Measurements from ENCODE around the gene TUBB4A. TPM values are rescaled to one million over a fixed set of nuclear protein-coding genes. Genes with fewer than 3 reads are reported as not detected.

The TUBB4A gene
- total RNA-seq, 1 experiment from 2014 or later = 20.3 TPM

DNA sequence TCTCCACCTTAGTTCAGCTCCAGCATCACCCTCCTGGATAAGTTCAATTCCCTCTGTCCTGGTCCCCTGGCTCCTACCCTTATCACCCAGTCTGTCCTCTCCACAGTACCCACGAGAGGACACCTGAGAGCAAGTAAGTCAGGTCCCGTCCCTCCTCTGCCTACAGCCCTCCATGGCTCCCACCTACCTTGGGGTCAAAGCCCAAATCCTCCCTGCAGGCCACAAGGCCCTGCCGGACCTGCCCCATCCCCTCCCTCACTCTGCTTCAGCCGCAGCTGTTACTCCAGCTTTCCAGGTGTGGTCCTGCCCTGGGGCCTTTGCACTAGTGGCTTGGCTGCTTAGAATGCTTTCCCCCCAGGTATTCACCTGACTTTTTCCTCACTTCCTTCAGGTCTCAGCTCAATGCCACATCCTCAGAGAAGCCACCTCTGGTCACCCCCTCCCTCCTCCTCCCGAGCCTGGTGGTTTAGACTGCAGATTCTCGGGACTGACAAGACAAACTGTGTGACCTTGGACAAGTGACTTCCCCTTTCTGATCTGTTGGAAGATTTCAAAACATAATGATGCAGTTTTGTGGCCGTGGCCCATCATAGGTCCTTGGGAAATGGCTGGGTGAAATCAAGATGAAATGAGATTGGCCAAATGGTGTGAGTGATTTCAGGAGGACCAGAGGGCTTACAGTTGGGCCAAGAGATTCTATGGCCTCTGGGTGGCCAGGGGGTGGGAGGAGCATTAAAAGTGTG is 3.6 kb downstream of the TUBB4A start:
- H4K5ac ChIP-seq (ENCODE audit: insufficient read length, low read depth, low read length) = no peak overlapping the region
- H3K36me3 Mint-ChIP-seq (ENCODE audit: insufficient read depth in 1 of 3, low read depth in 3 of 3) = peaks cover 0 to 24% (median 4%) of the 10 kb centered on the region in 3 experiments
- peaks cover 9% of the 10 kb centered on the region for H3K23me2 ChIP-seq (ENCODE audit: insufficient read length, low read depth, low read length, poor library complexity, severe bottlenecking)
- H3K27ac ChIP-seq (ENCODE audit: insufficient read length, low read depth, low read length) = no peak overlapping the region
- H2BK12ac ChIP-seq (ENCODE audit: insufficient read length, low read depth, low read length) = no peak overlapping the region
- no peak overlapping the region for H4K91ac ChIP-seq (ENCODE audit: insufficient read length, low read depth, low read length)
- H3K27me3 Mint-ChIP-seq (ENCODE audit: low read depth) = peaks cover 25% of the 10 kb centered on the region
- H4K8ac ChIP-seq (replicated peaks; ENCODE audit: insufficient read length, low read depth, low read length) = no peak overlapping the region
- WGBS (ENCODE audit: extremely low coverage, insufficient read length, low lambda C conversion rate) = no CpG with 5 or more reads among the region's 7 CpGs
- H3K4me1 Mint-ChIP-seq = peaks cover 7 to 9% of the 10 kb centered on the region in 2 experiments
- H2BK120ac ChIP-seq (ENCODE audit: low read depth, low read length, poor library complexity, severe bottlenecking) = no peak overlapping the region
- no peak for DNase-seq
- no peak overlapping the region for H3K4ac ChIP-seq (ENCODE audit: low read depth, low read length)
- no peaks in the 10 kb centered on the region for H3K4me1 ChIP-seq (ENCODE audit: insufficient read depth, low read length)
- no peaks in the 10 kb centered on the region for H3K9me3 Mint-ChIP-seq
- no peaks in the 10 kb centered on the region for H3K79me1 ChIP-seq (ENCODE audit: insufficient read depth, low read depth, low read length, poor library complexity, severe bottlenecking)
- H3K23ac ChIP-seq (ENCODE audit: insufficient read length, low read depth, low read length) = no peak overlapping the region
- H4K20me1 ChIP-seq (ENCODE audit: control insufficient read depth, insufficient read depth, insufficient read length) = no peaks in the 10 kb centered on the region
- H3K27ac Mint-ChIP-seq = no peak overlapping the region; a peak in 2 of 7 replicates
- no peak overlapping the region for H2BK15ac ChIP-seq (ENCODE audit: low read depth, low read length)
- H3K14ac ChIP-seq (ENCODE audit: insufficient read depth, low read length) = no peak overlapping the region
- H2BK20ac ChIP-seq (ENCODE audit: low read depth, low read length, poor library complexity, severe bottlenecking) = no peak overlapping the region
- no peak overlapping the region for H2BK5ac ChIP-seq (ENCODE audit: insufficient read length, low read length)
- H3K9me3 ChIP-seq (ENCODE audit: control insufficient read depth, low read depth, low read length) = no peaks in the 10 kb centered on the region
- no peak overlapping the region for H2AK5ac ChIP-seq (ENCODE audit: insufficient read length, low read length)
- H3K56ac ChIP-seq (ENCODE audit: insufficient read length, low read depth, low read length) = no peak overlapping the region
- no peak overlapping the region for H2AFZ ChIP-seq (ENCODE audit: low read length)
- H3K27me3 ChIP-seq (ENCODE audit: insufficient read depth, low read length) = no peaks in the 10 kb centered on the region
- H3K79me2 ChIP-seq (ENCODE audit: insufficient read depth, low read length) = no peaks in the 10 kb centered on the region
- H3K4me3 Mint-ChIP-seq = no peak overlapping the region
- no peak overlapping the region for H3K4me2 ChIP-seq (ENCODE audit: insufficient read depth, insufficient read length, low read length)
- H3K18ac ChIP-seq (ENCODE audit: insufficient read length, low read depth, low read length) = no peak overlapping the region
- no peak overlapping the region for H3T11ph ChIP-seq (ENCODE audit: low read length)
- TF ChIP-seq, protein P1, sequence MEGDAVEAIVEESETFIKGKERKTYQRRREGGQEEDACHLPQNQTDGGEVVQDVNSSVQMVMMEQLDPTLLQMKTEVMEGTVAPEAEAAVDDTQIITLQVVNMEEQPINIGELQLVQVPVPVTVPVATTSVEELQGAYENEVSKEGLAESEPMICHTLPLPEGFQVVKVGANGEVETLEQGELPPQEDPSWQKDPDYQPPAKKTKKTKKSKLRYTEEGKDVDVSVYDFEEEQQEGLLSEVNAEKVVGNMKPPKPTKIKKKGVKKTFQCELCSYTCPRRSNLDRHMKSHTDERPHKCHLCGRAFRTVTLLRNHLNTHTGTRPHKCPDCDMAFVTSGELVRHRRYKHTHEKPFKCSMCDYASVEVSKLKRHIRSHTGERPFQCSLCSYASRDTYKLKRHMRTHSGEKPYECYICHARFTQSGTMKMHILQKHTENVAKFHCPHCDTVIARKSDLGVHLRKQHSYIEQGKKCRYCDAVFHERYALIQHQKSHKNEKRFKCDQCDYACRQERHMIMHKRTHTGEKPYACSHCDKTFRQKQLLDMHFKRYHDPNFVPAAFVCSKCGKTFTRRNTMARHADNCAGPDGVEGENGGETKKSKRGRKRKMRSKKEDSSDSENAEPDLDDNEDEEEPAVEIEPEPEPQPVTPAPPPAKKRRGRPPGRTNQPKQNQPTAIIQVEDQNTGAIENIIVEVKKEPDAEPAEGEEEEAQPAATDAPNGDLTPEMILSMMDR (conservative IDR thresholded peaks at IDR 0.05) = no peak
- H3K9ac ChIP-seq (ENCODE audit: extremely low read depth, insufficient read length, low read length) = no peak overlapping the region

Measured in H9 (cell line).